ENCODE results near the gene CD8B.
"Not testable (repeated sequence)": the region's sequence is repeated elsewhere in the genome, so short reads cannot be mapped to it uniquely, and the experiment has no call there.

CD8B gene

GRCh38 chr2:86835548-86835889 lies 26.2 kb downstream of the CD8B start:
- not testable (repeated sequence) for DNase-seq

GRCh38 chr2:86833315-86833714 lies 28.4 kb downstream of the CD8B start:
- no peak for DNase-seq

- DNase-seq, result no peak
Measured at GRCh38 chr2:86832334-86833096, 29.2 kb downstream of the CD8B start.

- DNase-seq, result no peak
Measured at GRCh38 chr2:86831537-86831936, 30.1 kb downstream of the CD8B start.

- DNase-seq, result no peak
Measured at GRCh38 chr2:86826951-86827350, 34.7 kb downstream of the CD8B start.

GRCh38 chr2:86825693-86826381 lies 35.8 kb downstream of the CD8B start:
- no peak for DNase-seq

GRCh38 chr2:86825036-86825692 lies 36.5 kb downstream of the CD8B start:
- DNase-seq, result no peak

GRCh38 chr2:86822668-86823345 lies 38.9 kb downstream of the CD8B start:
- DNase-seq, result no peak

- DNase-seq, result no peak
Measured at GRCh38 chr2:86821842-86822241, 39.8 kb downstream of the CD8B start.

GRCh38 chr2:86821306-86821705 lies 40.4 kb downstream of the CD8B start:
- no peak for DNase-seq

GRCh38 chr2:86818957-86819356 lies 42.7 kb downstream of the CD8B start:
- DNase-seq, result no peak

- DNase-seq, result no peak
Measured at GRCh38 chr2:86818114-86818801, 43.4 kb downstream of the CD8B start.

- no peak for DNase-seq
Measured at GRCh38 chr2:86815611-86816010, 46.1 kb downstream of the CD8B start.

GRCh38 chr2:86809481-86810121 lies 52.1 kb downstream of the CD8B start:
- no peak for DNase-seq

- peak; percentile 83 for DNase-seq
Measured at GRCh38 chr2:86808315-86809161, 53.1 kb downstream of the CD8B start.

- DNase-seq, result no peak
Measured at GRCh38 chr2:86807468-86808275, 54.0 kb downstream of the CD8B start.

GRCh38 chr2:86807133-86807467 lies 54.6 kb downstream of the CD8B start:
- no peak for DNase-seq

- DNase-seq, result no peak
Measured at GRCh38 chr2:86806059-86806857, 55.4 kb downstream of the CD8B start.

- DNase-seq, result no peak
Measured at GRCh38 chr2:86800856-86801567, 60.7 kb downstream of the CD8B start.

All from HCEC 1CT (cell line).